Endodermal cell (in vitro differentiated cells): ENCODE results near the gene PDIA2. TPM values are rescaled to one million over a fixed set of nuclear protein-coding genes. Genes with fewer than 3 reads are reported as not detected.

Source experiments
- DNase-seq: peaks from one replicate; pipeline ENCODE4 v3.0.0-alpha.2; 2017
- H3K27ac ChIP-seq: 2 replicates; pipeline ENCODE4 v1.5.1; 2013; ENCODE audit warnings: mild to moderate bottlenecking, low read depth, low read length, moderate library complexity
- H3K27me3 ChIP-seq: 2 replicates; pipeline ENCODE4 v1.6.1; 2013; ENCODE audit warnings: mild to moderate bottlenecking, low read length, moderate library complexity; ENCODE audit not compliant: insufficient read depth, control insufficient read depth, poor library complexity, severe bottlenecking
- H3K36me3 ChIP-seq: 2 replicates; pipeline ENCODE4 v1.7.0; 2013; ENCODE audit warnings: mild to moderate bottlenecking, low read length, moderate library complexity; ENCODE audit not compliant: control insufficient read depth, insufficient read depth
- H3K4me1 ChIP-seq: one replicate; pipeline ENCODE4 v1.7.0; 2013; ENCODE audit warnings: low read length; ENCODE audit not compliant: control insufficient read depth, insufficient read depth
- H3K4me3 ChIP-seq: 2 replicates; pipeline ENCODE4 v1.5.1; 2013; ENCODE audit warnings: mild to moderate bottlenecking, low read length, moderate library complexity
- H3K9ac ChIP-seq: 2 replicates; pipeline ENCODE4 v1.6.1; 2013; ENCODE audit warnings: mild to moderate bottlenecking, low read length, moderate library complexity; ENCODE audit not compliant: poor library complexity, severe bottlenecking; ENCODE audit errors: extremely low read depth
- H3K9me3 ChIP-seq: 2 replicates; pipeline ENCODE4 v1.6.1; 2013; ENCODE audit warnings: mild to moderate bottlenecking, low read length, moderate library complexity; ENCODE audit not compliant: control insufficient read depth
- H3K27ac Mint-ChIP-seq: 2 replicates; pipeline ENCODE4 v1.8.0; 2020; ENCODE audit warnings: mixed read lengths
- H3K27me3 Mint-ChIP-seq: 2 replicates; pipeline ENCODE4 v1.8.0; 2021; ENCODE audit warnings: mild to moderate bottlenecking, mixed read lengths; ENCODE audit not compliant: insufficient read depth
- H3K36me3 Mint-ChIP-seq: 2 replicates; pipeline ENCODE4 v1.8.0; 2020; ENCODE audit warnings: low read depth, mixed read lengths
- H3K4me1 Mint-ChIP-seq: 2 replicates; pipeline ENCODE4 v1.8.0; 2020; ENCODE audit warnings: mixed read lengths
- H3K4me3 Mint-ChIP-seq: 2 replicates; pipeline ENCODE4 v1.8.0; 2020; ENCODE audit warnings: mild to moderate bottlenecking, moderate library complexity, mixed read lengths
- H3K9me3 Mint-ChIP-seq: 2 replicates; pipeline ENCODE4 v1.8.0; 2020; ENCODE audit warnings: mild to moderate bottlenecking, mixed read lengths
- CTCF ChIP-seq: fragments of 200-600 bp; sonication (generic); conservative IDR thresholded peaks from 2 replicates; pipeline ENCODE4 v1.5.0; 2021; ENCODE audit warnings: antibody characterized with exemption, mild to moderate bottlenecking
- WGBS, 2 experiments: methylation state at CpG; one replicate each; pipeline versions ENCODE4 v1.1.5 to v1.1.7; 2013; ENCODE audit warnings: missing lambda C conversion rate in 2 of 2, mixed read lengths in 1 of 2; ENCODE audit not compliant: insufficient coverage in 1 of 2, insufficient read length in 1 of 2; 5-methylcytosine and 5-hydroxymethylcytosine counted together
- total RNA-seq, 2 donors: library from RNA; stranded (reverse); fragmentation: NEBNext Ultra II Directional in 1 of 2; extraction: Animal tissue kit (Norgen Biotek cat#: 25700) in 1 of 2; gene quantifications; 2 replicates in 1 of 2; 3 replicates in 1 of 2; pipeline ENCODE4 v1.2.1, GENCODE V29; 2021

The PDIA2 gene
- total RNA-seq, 2 donors from 2014 or later = 2.9 to 9.9 TPM

- Histone ChIP-seq H3K9ac (no peak overlapping the region), H3K4me3 (no peak overlapping the region), H3K27me3 (no peaks in the 10 kb centered on the region), H3K4me1 (no peaks in the 10 kb centered on the region), H3K9me3 (no peaks in the 10 kb centered on the region), H3K27ac (peak overlapping the region; percentile 63), H3K36me3 (peaks cover 53% of the 10 kb centered on the region)
- no peaks in the 10 kb centered on the region for H3K9me3 Mint-ChIP-seq
- H3K4me3 Mint-ChIP-seq = no peak overlapping the region
- H3K4me1 Mint-ChIP-seq = peaks cover 11% of the 10 kb centered on the region
- DNase-seq = no peak
- H3K27me3 Mint-ChIP-seq = no peaks in the 10 kb centered on the region
- H3K27ac Mint-ChIP-seq = peak overlapping the region; percentile 10
- WGBS, 2 experiments = 94 to 96% methylated on average over 12 to 14 of the region's 14 CpGs
- peaks cover 48% of the 10 kb centered on the region for H3K36me3 Mint-ChIP-seq
- TF ChIP-seq CTCF = no peak
Measured at GRCh38 chr16:314795-315299, 31.9 kb downstream of the PDIA2 start.

- H3K27ac Mint-ChIP-seq = peak overlapping the region; percentile 70
- 91 to 96% methylated on average over 15 to 19 of the region's 19 CpGs for WGBS, 2 experiments
- Histone ChIP-seq H3K4me1 (no peaks in the 10 kb centered on the region), H3K9me3 (no peaks in the 10 kb centered on the region), H3K4me3 (no peak overlapping the region), H3K27me3 (no peaks in the 10 kb centered on the region), H3K27ac (no peak overlapping the region), H3K36me3 (peaks cover 50% of the 10 kb centered on the region), H3K9ac (no peak overlapping the region)
- no peaks in the 10 kb centered on the region for H3K9me3 Mint-ChIP-seq
- no peak for TF ChIP-seq CTCF
- no peaks in the 10 kb centered on the region for H3K27me3 Mint-ChIP-seq
- DNase-seq = no peak
- peaks cover 11% of the 10 kb centered on the region for H3K4me1 Mint-ChIP-seq
- H3K4me3 Mint-ChIP-seq = no peak overlapping the region
- H3K36me3 Mint-ChIP-seq = peaks cover 42% of the 10 kb centered on the region
Measured at GRCh38 chr16:316741-317464, 33.9 kb downstream of the PDIA2 start.

- peaks cover 48% of the 10 kb centered on the region for H3K36me3 ChIP-seq
- no peak for DNase-seq
- no peak overlapping the region for H3K9ac ChIP-seq
- H3K27ac ChIP-seq = no peak overlapping the region
- TF ChIP-seq CTCF = no peak
- no peaks in the 10 kb centered on the region for H3K27me3 ChIP-seq
- H3K9me3 Mint-ChIP-seq = no peaks in the 10 kb centered on the region
- H3K36me3 Mint-ChIP-seq = peaks cover 38% of the 10 kb centered on the region
- H3K4me1 Mint-ChIP-seq = peaks cover 11% of the 10 kb centered on the region
- no peak overlapping the region for H3K4me3 Mint-ChIP-seq
- H3K27ac Mint-ChIP-seq = peak overlapping the region; percentile 49
- H3K27me3 Mint-ChIP-seq = no peaks in the 10 kb centered on the region
- H3K4me3 ChIP-seq = no peak overlapping the region
- no peaks in the 10 kb centered on the region for H3K4me1 ChIP-seq
- 94 to 100% methylated on average over 3 to 5 of the region's 5 CpGs for WGBS, 2 experiments
- no peaks in the 10 kb centered on the region for H3K9me3 ChIP-seq
Measured at GRCh38 chr16:317583-317982, 34.6 kb downstream of the PDIA2 start.
